Esophagus squamous epithelium (tissue), 4 donors: Measurements from ENCODE around the gene NR1D2.

ENCODE experiments used
- CTCF ChIP-seq, 6 experiments: fragments of 450-650 bp in 4 of 6; fragments of 200-600 bp in 2 of 6; sonication (generic) in 2 of 6; IDR thresholded peaks; one replicate each; pipeline ENCODE4 v1.5.1; 2016 to 2019; ENCODE audit warnings: antibody characterized with exemption in 6 of 6, mild to moderate bottlenecking in 4 of 6, moderate library complexity in 4 of 6
- POLR2A ChIP-seq, 4 donors: fragments of 450-650 bp; IDR thresholded peaks; one replicate each; pipeline ENCODE4 v1.6.1; 2017; ENCODE audit warnings: antibody characterized with exemption in 4 of 4, mild to moderate bottlenecking in 4 of 4, moderate library complexity in 3 of 4

GRCh38 chr3:24012589-24013269 lies 67.6 kb downstream of the NR1D2 start:
- TF ChIP-seq CTCF (IDR thresholded peaks at IDR 0.05) (no peak), POLR2A (IDR thresholded peaks at IDR 0.05) (no peak)
